Activated gamma-delta T cell (primary cell): ENCODE results near the gene TSHZ2.
"Not testable (repeated sequence)": the region's sequence is repeated elsewhere in the genome, so short reads cannot be mapped to it uniquely, and the experiment has no call there.

ENCODE experiments used
- DNase-seq: peaks from one replicate; lab custom pipeline; 2025; lab: John Stamatoyannopoulos, UW

TSHZ2 gene

GRCh38 chr20:53083411-53083810 lies 111.3 kb downstream of the TSHZ2 start:
- no peak for DNase-seq

GRCh38 chr20:53084408-53084997 lies 112.3 kb downstream of the TSHZ2 start:
- no peak for DNase-seq

GRCh38 chr20:53085720-53086119 lies 113.6 kb downstream of the TSHZ2 start:
- DNase-seq, result no peak

- no peak for DNase-seq
Observed at GRCh38 chr20:53087037-53087777, 115.0 kb downstream of the TSHZ2 start.

- no peak for DNase-seq
Observed at GRCh38 chr20:53088786-53089185, 116.6 kb downstream of the TSHZ2 start.

- not testable (repeated sequence) for DNase-seq
Observed at GRCh38 chr20:53089851-53090250, 117.7 kb downstream of the TSHZ2 start.

- no peak for DNase-seq
Observed at GRCh38 chr20:53091789-53092188, 119.6 kb downstream of the TSHZ2 start.

- no peak for DNase-seq
Observed at GRCh38 chr20:53092772-53093300, 120.7 kb downstream of the TSHZ2 start.

- no peak for DNase-seq
Observed at GRCh38 chr20:53097371-53097770, 125.2 kb downstream of the TSHZ2 start.

GRCh38 chr20:53097791-53098190 lies 125.6 kb downstream of the TSHZ2 start:
- no peak for DNase-seq

GRCh38 chr20:53098621-53099020 lies 126.5 kb downstream of the TSHZ2 start:
- DNase-seq, result no peak

- no peak for DNase-seq
Observed at GRCh38 chr20:53099856-53100255, 127.7 kb downstream of the TSHZ2 start.

GRCh38 chr20:53100476-53100911 lies 128.3 kb downstream of the TSHZ2 start:
- DNase-seq, result no peak

- no peak for DNase-seq
Observed at GRCh38 chr20:53101992-53102760, 130.0 kb downstream of the TSHZ2 start.

- DNase-seq, result no peak
Observed at GRCh38 chr20:53103124-53103523, 131.0 kb downstream of the TSHZ2 start.

- no peak for DNase-seq
Observed at GRCh38 chr20:53104884-53105283, 132.7 kb downstream of the TSHZ2 start.

- DNase-seq, result no peak
Observed at GRCh38 chr20:53116733-53117132, 144.6 kb downstream of the TSHZ2 start.

- no peak for DNase-seq
Observed at GRCh38 chr20:53122853-53123252, 150.7 kb downstream of the TSHZ2 start.

- no peak for DNase-seq
Observed at GRCh38 chr20:53124075-53124551, 152.0 kb downstream of the TSHZ2 start.

GRCh38 chr20:53124803-53125202 lies 152.6 kb downstream of the TSHZ2 start:
- DNase-seq, result no peak

- DNase-seq, result no peak
Observed at GRCh38 chr20:53126185-53126584, 154.0 kb downstream of the TSHZ2 start.

GRCh38 chr20:53127027-53127426 lies 154.9 kb downstream of the TSHZ2 start:
- no peak for DNase-seq
